WTC11 (cell line): Measurements from ENCODE around the gene MACROD2.

Experiments
- CTCF ChIP-seq: fragments of 200-600 bp; IDR thresholded peaks from 2 replicates; pipeline ENCODE4 v1.8.0; 2022; ENCODE audit warnings: antibody characterized with exemption
- ELF4 ChIP-seq: sonication (generic); formaldehyde crosslinking; IDR thresholded peaks from 2 replicates; pipeline ENCODE4 v1.8.1; 2022; ENCODE audit warnings: low read depth, mild to moderate bottlenecking, moderate library complexity, missing genetic modification reagents
- GABPB1 ChIP-seq: sonication (generic); formaldehyde crosslinking; IDR thresholded peaks from 2 replicates; pipeline ENCODE4 v1.8.1; 2023; ENCODE audit warnings: mild to moderate bottlenecking, missing genetic modification reagents
- JUN ChIP-seq: sonication (generic); formaldehyde crosslinking; IDR thresholded peaks from 2 replicates; pipeline ENCODE4 v1.8.0; 2023; ENCODE audit warnings: mild to moderate bottlenecking, missing genetic modification reagents
- RELA ChIP-seq: sonication (generic); formaldehyde crosslinking; IDR thresholded peaks from 2 replicates; pipeline ENCODE4 v1.8.1; 2022; ENCODE audit warnings: missing genetic modification reagents, mild to moderate bottlenecking, borderline replicate concordance
- TCF7 ChIP-seq: sonication (generic); formaldehyde crosslinking; IDR thresholded peaks from 2 replicates; pipeline ENCODE4 v1.8.0; 2022; ENCODE audit warnings: mild to moderate bottlenecking, low read depth, missing genetic modification reagents, moderate library complexity
- USF2 ChIP-seq: sonication (generic); formaldehyde crosslinking; IDR thresholded peaks from 2 replicates; pipeline ENCODE4 v1.8.1; 2023; ENCODE audit warnings: mild to moderate bottlenecking, missing genetic modification reagents, moderate library complexity

- TF ChIP-seq JUN (CRISPR knock-in tag) (no peak), USF2 (CRISPR knock-in tag) (no peak), GABPB1 (no peak), RELA (CRISPR knock-in tag) (no peak), CTCF (no peak), ELF4 (CRISPR knock-in tag) (no peak), TCF7 (CRISPR knock-in tag) (no peak)
Measured at GRCh38 chr20:15603506-15603905, 1608.2 kb downstream of the MACROD2 start.
